Osteocyte (in vitro differentiated cells): ENCODE data around the gene KIF16B. TPM values are rescaled to one million over a fixed set of nuclear protein-coding genes. Genes with fewer than 3 reads are reported as not detected.

ENCODE experiments used
- DNase-seq: peaks from one replicate; pipeline ENCODE4 v3.0.0; 2021; ENCODE audit warnings: mixed read lengths; ENCODE audit not compliant: unreplicated experiment; ENCODE audit errors: extremely low spot score
- H3K27ac Mint-ChIP-seq: one replicate; pipeline ENCODE4 v1.8.0; 2021; ENCODE audit warnings: mild to moderate bottlenecking, mixed read lengths; ENCODE audit not compliant: unreplicated experiment
- H3K27me3 Mint-ChIP-seq: one replicate; pipeline ENCODE4 v1.8.0; 2021; ENCODE audit warnings: mixed read lengths; ENCODE audit not compliant: unreplicated experiment
- H3K36me3 Mint-ChIP-seq: one replicate; pipeline ENCODE4 v1.8.0; 2021; ENCODE audit warnings: mixed read lengths; ENCODE audit not compliant: unreplicated experiment
- H3K4me1 Mint-ChIP-seq: one replicate; pipeline ENCODE4 v1.8.0; 2021; ENCODE audit warnings: mixed read lengths; ENCODE audit not compliant: unreplicated experiment
- H3K4me3 Mint-ChIP-seq: one replicate; pipeline ENCODE4 v1.8.0; 2021; ENCODE audit warnings: mild to moderate bottlenecking, moderate library complexity, mixed read lengths; ENCODE audit not compliant: unreplicated experiment
- H3K9me3 Mint-ChIP-seq: one replicate; pipeline ENCODE4 v1.8.0; 2021; ENCODE audit warnings: mixed read lengths; ENCODE audit not compliant: unreplicated experiment
- CTCF ChIP-seq: fragments of 200-600 bp; sonication (generic); IDR thresholded peaks from 2 replicates; pipeline ENCODE4 v1.5.0; 2021; ENCODE audit warnings: antibody characterized with exemption, mild to moderate bottlenecking, moderate library complexity
- total RNA-seq: library from RNA; stranded (reverse); gene quantifications from 2 replicates; pipeline ENCODE4 v1.2.1, GENCODE V29; 2021

KIF16B gene
- total RNA-seq, 1 donor from 2014 or later = 10.2 TPM

GRCh38 chr20:16542477-16542876 is 30.8 kb downstream of the KIF16B start:
- Mint-ChIP-seq H3K27ac (no peak overlapping the region), H3K36me3 (no peaks in the 10 kb centered on the region), H3K27me3 (no peaks in the 10 kb centered on the region), H3K9me3 (no peaks in the 10 kb centered on the region), H3K4me1 (peaks cover 3% of the 10 kb centered on the region), H3K4me3 (no peak overlapping the region)
- DNase-seq = no peak
- no peak for TF ChIP-seq CTCF

- Mint-ChIP-seq H3K36me3 (no peaks in the 10 kb centered on the region), H3K4me3 (no peak overlapping the region), H3K27me3 (no peaks in the 10 kb centered on the region), H3K27ac (no peak overlapping the region), H3K4me1 (peaks cover 3% of the 10 kb centered on the region), H3K9me3 (no peaks in the 10 kb centered on the region)
- no peak for TF ChIP-seq CTCF
- no peak for DNase-seq
These were observed 31.4 kb downstream of the KIF16B start for GRCh38 chr20:16541878-16542277.

- H3K36me3 Mint-ChIP-seq = no peaks in the 10 kb centered on the region
- no peak overlapping the region for H3K27ac Mint-ChIP-seq
- H3K4me3 Mint-ChIP-seq = no peak overlapping the region
- no peak for DNase-seq
- no peaks in the 10 kb centered on the region for H3K27me3 Mint-ChIP-seq
- H3K4me1 Mint-ChIP-seq = peaks cover 3% of the 10 kb centered on the region
- H3K9me3 Mint-ChIP-seq = no peaks in the 10 kb centered on the region
- no peak for TF ChIP-seq CTCF
These were observed 32.0 kb downstream of the KIF16B start for GRCh38 chr20:16541226-16541625.

- no peaks in the 10 kb centered on the region for H3K27me3 Mint-ChIP-seq
- no peak for DNase-seq
- no peaks in the 10 kb centered on the region for H3K9me3 Mint-ChIP-seq
- no peak for TF ChIP-seq CTCF
- H3K27ac Mint-ChIP-seq = no peak overlapping the region
- no peaks in the 10 kb centered on the region for H3K36me3 Mint-ChIP-seq
- no peak overlapping the region for H3K4me3 Mint-ChIP-seq
- H3K4me1 Mint-ChIP-seq = peaks cover 3% of the 10 kb centered on the region
These were observed 33.8 kb downstream of the KIF16B start for GRCh38 chr20:16539280-16540021.

GRCh38 chr20:16538779-16539178 is 34.5 kb downstream of the KIF16B start:
- Mint-ChIP-seq H3K36me3 (no peaks in the 10 kb centered on the region), H3K4me3 (no peak overlapping the region), H3K27ac (no peak overlapping the region), H3K27me3 (no peaks in the 10 kb centered on the region), H3K9me3 (no peaks in the 10 kb centered on the region), H3K4me1 (peaks cover 3% of the 10 kb centered on the region)
- DNase-seq = no peak
- TF ChIP-seq CTCF = no peak
